Fibroblast of peridontal ligament (primary cell): ENCODE data around the gene TNFSF12.
A peak's percentile ranks its signal among the peaks of the same experiment; 100 is the strongest.

ENCODE experiments used
- DNase-seq: peaks from one replicate; pipeline ENCODE4 v3.0.0-alpha.2; 2010; ENCODE audit errors: extremely low read depth

Gene TNFSF12

DNA sequence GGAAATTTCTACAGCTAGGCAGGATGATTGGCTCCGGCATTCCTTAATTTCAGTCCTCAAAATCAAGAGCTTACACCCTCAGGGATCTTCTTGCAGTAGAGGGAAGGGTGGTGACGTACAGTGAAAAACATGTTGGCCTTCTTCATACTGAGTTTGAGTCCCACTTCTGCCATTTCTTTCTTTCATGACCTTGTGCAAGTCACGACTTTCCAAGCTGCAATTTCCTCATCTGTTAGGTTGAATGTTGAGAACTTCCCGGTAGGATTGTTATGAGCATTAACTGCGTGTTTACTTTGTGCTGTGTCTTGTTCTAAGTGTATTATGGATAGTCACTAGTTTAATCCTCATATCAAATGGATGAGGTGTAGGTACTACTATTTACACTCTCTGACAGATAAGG, 20.7 kb downstream of the TNFSF12 start:
- no peak for DNase-seq

DNA sequence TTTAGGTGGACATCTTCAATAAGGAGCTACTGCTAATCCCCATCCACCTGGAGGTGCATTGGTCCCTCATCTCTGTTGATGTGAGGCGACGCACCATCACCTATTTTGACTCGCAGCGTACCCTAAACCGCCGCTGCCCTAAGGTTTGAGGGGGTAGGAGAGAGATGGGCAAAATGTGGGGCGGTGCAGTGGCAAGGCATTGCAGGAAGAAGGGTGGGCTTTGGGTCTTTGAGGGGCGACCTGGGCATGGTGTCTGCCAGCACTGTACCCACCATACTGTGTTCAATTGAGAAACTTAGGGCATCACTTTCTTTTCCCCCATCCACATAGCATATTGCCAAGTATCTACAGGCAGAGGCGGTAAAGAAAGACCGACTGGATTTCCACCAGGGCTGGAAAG, 21.5 kb downstream of the TNFSF12 start:
- DNase-seq, result no peak

- no peak for DNase-seq
Measured at GRCh38 chr17:7572338-7572587, 23.4 kb downstream of the TNFSF12 start.

GRCh38 chr17:7572588-7573323, 23.9 kb downstream of the TNFSF12 start:
- DNase-seq, result peak; percentile 99

- DNase-seq, result peak; percentile 90
Measured at GRCh38 chr17:7573324-7574080, 24.6 kb downstream of the TNFSF12 start.

- DNase-seq, result peak; percentile 30
Measured at GRCh38 chr17:7574176-7574953, 25.5 kb downstream of the TNFSF12 start.

- no peak for DNase-seq
Measured at GRCh38 chr17:7575481-7575883, 26.6 kb downstream of the TNFSF12 start.

DNA sequence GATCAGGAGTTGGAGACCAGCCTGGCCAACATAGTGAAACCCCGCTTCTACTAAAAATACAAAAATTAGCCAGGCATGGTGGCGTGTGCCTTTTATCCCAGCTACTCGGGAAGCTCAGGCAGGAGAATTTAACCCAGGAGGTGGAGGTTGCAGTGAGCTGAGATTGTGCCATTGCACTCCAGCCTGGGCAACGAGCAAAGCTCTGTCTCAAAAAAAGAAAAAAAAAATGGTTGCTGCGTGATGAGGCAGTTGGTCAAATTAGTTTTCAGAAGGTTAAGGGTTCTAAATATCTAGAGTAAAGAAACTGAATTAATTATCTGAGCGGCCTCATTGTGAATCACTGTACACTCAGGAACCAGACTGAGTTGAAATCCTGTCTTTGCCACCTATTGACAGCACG, 27.1 kb downstream of the TNFSF12 start:
- DNase-seq, result no peak

GRCh38 chr17:7576432-7576937, 27.6 kb downstream of the TNFSF12 start:
- no peak for DNase-seq

DNA sequence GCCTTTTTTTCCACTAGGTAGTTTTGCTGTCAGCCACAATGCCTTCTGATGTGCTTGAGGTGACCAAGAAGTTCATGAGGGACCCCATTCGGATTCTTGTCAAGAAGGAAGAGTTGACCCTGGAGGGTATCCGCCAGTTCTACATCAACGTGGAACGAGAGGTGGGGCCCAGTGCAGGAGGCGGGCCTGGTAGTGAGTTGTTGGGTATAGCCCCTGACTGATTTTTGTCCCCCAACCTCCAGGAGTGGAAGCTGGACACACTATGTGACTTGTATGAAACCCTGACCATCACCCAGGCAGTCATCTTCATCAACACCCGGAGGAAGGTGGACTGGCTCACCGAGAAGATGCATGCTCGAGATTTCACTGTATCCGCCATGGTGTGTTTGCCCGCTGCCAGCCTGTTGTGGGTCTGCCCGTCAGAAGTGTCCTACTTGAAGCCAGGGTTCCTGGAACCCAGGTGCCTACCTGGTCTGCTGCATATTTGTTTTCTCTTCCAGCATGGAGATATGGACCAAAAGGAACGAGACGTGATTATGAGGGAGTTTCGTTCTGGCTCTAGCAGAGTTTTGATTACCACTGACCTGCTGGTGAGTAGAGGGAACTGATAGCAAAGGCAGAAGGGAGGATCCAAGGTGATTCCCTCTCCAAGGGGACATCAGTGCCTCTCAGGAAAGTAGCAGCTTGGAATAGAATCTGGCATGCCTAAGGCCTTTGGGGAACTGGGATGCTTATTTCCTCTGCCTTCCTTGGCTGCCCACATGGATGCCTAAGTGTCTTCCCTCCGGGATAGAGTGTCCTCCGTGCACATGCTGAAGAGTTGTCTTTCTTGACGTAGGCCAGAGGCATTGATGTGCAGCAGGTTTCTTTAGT, 28.7 kb downstream of the TNFSF12 start:
- no peak for DNase-seq

DNA sequence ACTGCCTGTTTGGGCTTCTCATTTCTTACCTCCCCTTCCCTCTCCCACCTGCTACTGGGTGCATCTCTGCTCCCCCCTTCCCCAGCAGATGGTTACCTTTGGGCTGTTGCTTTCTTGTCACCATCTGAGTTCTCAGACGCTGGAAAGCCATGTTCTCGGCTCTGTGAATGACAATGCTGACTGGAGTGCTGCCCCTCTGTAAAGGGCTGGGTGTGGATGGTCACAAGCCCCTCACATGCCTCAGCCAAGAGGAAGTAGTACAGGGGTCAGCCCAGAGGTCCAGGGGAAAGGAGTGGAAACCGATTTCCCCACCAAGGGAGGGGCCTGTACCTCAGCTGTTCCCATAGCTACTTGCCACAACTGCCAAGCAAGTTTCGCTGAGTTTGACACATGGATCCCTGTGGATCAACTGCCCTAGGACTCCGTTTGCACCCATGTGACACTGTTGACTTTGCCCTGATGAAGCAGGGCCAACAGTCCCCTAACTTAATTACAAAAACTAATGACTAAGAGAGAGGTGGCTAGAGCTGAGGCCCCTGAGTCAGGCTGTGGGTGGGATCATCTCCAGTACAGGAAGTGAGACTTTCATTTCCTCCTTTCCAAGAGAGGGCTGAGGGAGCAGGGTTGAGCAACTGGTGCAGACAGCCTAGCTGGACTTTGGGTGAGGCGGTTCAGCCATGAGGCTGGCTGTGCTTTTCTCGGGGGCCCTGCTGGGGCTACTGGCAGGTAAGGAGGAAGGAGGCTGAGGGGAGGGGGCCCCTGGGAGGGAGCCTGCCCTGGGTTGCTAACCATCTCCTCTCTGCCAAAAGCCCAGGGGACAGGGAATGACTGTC, 30.4 kb downstream of the TNFSF12 start, which contains the start of gene CD68:
Gene CD68, plus strand, starts transcription at position 638 of the 833 bp plus-strand sequence. Its CDS starts 40 bp downstream, at position 678.
- peak; percentile 79 for DNase-seq

DNA sequence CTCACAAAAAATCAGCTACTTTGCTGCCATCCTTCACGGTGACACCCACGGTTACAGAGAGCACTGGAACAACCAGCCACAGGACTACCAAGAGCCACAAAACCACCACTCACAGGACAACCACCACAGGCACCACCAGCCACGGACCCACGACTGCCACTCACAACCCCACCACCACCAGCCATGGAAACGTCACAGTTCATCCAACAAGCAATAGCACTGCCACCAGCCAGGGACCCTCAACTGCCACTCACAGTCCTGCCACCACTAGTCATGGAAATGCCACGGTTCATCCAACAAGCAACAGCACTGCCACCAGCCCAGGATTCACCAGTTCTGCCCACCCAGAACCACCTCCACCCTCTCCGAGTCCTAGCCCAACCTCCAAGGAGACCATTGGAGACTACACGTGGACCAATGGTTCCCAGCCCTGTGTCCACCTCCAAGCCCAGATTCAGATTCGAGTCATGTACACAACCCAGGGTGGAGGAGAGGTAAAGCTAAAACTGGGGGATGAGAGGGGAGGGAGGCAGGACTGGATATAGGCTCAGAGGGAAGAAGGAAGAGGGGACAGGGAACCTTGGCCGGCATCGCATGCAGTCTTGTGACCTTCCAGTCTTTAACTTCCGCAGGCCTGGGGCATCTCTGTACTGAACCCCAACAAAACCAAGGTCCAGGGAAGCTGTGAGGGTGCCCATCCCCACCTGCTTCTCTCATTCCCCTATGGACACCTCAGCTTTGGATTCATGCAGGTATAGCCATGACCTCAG, 31.2 kb downstream of the TNFSF12 start:
- DNase-seq, result no peak

- DNase-seq, result no peak
Measured at GRCh38 chr17:7580604-7581575, 32.0 kb downstream of the TNFSF12 start.

DNA sequence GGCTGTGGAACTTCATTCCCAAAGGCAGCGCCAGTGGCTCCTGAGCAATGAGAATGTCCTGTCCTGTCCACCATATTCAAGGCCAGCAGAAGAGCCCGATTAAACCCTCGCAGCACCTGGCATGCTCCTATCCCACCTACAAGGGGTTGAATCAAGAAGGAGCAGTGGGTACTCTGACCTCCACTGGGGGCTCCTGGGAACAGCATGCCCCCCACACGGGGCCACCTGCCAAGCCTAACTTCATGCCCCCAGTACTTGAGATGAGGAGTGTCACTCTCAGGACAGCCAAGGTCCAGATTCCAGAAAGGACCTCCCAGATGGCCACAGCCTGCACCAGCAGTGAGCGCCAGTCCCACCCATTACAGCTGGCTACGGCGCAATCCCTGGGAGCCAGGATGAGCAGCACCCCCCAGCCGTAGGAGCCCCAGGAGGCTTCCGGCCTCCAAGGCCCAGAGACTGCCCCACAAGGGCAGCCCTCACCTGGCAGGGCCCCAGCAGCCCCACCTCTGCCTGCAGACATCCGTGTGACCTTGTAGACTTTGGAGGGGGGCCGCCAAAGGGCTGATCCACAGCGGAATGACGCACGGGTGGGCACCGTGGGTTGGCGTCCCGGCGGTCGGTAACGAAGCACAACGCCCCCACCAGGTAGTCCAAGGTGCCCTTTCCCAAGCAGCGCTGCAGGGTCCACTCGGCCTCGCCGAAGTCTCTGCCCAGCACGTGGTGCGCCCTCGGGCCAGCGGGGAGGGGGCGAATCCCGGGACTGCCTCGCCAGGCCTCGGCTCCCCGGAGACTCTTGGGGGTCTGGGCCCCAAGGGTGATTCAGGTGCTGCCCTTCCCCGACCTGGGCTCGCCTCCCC, 33.8 kb downstream of the TNFSF12 start:
- no peak for DNase-seq

GRCh38 chr17:7583253-7584109, 34.6 kb downstream of the TNFSF12 start, which contains the start of gene MPDU1:
MPDU1 (plus strand) TSS chr17:7583852; CDS start chr17:7583863, 11 bp downstream.
- DNase-seq, result peak; percentile 98

DNA sequence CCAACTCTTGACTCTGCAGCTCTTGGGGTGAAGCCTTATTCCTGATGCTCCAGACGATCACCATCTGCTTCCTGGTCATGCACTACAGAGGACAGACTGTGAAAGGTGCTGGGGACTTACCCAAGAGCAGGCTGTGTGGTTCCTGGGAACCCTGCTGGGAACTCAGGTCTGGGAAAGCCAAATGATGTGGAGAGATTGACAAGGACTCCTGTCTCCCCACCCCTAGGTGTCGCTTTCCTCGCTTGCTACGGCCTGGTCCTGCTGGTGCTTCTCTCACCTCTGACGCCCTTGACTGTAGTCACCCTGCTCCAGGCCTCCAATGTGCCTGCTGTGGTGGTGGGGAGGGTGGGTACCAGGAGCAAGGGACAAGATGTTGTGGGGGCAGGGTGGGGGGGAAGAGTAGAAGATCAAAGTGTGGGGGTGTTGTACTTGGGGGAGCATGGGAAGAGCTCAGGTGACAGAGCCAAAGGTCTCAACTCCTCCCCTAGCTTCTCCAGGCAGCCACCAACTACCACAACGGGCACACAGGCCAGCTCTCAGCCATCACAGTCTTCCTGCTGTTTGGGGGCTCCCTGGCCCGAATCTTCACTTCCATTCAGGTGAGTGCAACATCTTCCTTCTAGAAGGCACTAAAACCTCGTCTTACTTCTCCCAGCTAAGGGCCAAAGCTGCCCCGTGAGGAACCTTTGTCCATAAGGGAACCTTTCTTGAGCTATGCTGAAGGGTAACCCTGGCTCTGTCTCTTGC, 38.0 kb downstream of the TNFSF12 start:
- DNase-seq, result no peak
